ENCODE data around the gene VAMP2. TPM values are rescaled to one million over a fixed set of nuclear protein-coding genes. Genes with fewer than 3 reads are reported as not detected.

The VAMP2 gene
- total and polyA plus RNA-seq, 9 of the 15 experiments (the other 6 are each of a cell fraction or from before 2014, with no cell fraction given) = 2.3 to 31.8 (median 6.0) TPM

- no peak for TF ChIP-seq MAFG (tag; conservative IDR thresholded peaks at IDR 0.05)
- TF ChIP-seq CXXC5 (CRISPR knock-in tag; IDR thresholded peaks at IDR 0.05) = peak; percentile 50
- TF ChIP-seq ZNF197 (CRISPR knock-in tag; IDR thresholded peaks at IDR 0.05; ENCODE audit: low read depth) = 0 out of 2 replicates have a peak, but pooled peaks have one; percentile 34
- no peak; the same call in 1 of the 2 replicates for TF ChIP-seq FOSL1 (tag; conservative IDR thresholded peaks at IDR 0.05)
- TF ChIP-seq PHF21A (IDR thresholded peaks at IDR 0.05; ENCODE audit: borderline replicate concordance, low read depth) = no peak
- TF ChIP-seq, protein P1, sequence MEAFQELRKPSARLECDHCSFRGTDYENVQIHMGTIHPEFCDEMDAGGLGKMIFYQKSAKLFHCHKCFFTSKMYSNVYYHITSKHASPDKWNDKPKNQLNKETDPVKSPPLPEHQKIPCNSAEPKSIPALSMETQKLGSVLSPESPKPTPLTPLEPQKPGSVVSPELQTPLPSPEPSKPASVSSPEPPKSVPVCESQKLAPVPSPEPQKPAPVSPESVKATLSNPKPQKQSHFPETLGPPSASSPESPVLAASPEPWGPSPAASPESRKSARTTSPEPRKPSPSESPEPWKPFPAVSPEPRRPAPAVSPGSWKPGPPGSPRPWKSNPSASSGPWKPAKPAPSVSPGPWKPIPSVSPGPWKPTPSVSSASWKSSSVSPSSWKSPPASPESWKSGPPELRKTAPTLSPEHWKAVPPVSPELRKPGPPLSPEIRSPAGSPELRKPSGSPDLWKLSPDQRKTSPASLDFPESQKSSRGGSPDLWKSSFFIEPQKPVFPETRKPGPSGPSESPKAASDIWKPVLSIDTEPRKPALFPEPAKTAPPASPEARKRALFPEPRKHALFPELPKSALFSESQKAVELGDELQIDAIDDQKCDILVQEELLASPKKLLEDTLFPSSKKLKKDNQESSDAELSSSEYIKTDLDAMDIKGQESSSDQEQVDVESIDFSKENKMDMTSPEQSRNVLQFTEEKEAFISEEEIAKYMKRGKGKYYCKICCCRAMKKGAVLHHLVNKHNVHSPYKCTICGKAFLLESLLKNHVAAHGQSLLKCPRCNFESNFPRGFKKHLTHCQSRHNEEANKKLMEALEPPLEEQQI (IDR thresholded peaks at IDR 0.05) = peak; percentile 87
- TF ChIP-seq KLF6 (CRISPR knock-in tag; IDR thresholded peaks at IDR 0.05; ENCODE audit: borderline replicate concordance) = no peak
- TF ChIP-seq DDX20 (tag; IDR thresholded peaks at IDR 0.05; ENCODE audit: low read depth) = no peak
- no peak for TF ChIP-seq ZNF79 (CRISPR knock-in tag; IDR thresholded peaks at IDR 0.05; ENCODE audit: low read depth)
- peak; percentile 71 for TF ChIP-seq ZNF592 (IDR thresholded peaks at IDR 0.05)
- TF ChIP-seq LARP7 (IDR thresholded peaks at IDR 0.05) = no peak
- TF ChIP-seq JUN (IDR thresholded peaks at IDR 0.05; ENCODE audit: borderline replicate concordance, low read depth, low read length) = 0 out of 2 replicates have a peak, but pooled peaks have one; percentile 34
- TF ChIP-seq JUN (CRISPR knock-in tag; IDR thresholded peaks at IDR 0.05; ENCODE audit: borderline replicate concordance) = peak; percentile 92
- TF ChIP-seq ARID1B (IDR thresholded peaks at IDR 0.05) = no peak
- no peak for TF ChIP-seq NELFE (IDR thresholded peaks at IDR 0.05; ENCODE audit: insufficient read depth, insufficient read length)
- no peak for TF ChIP-seq NCOA1 (IDR thresholded peaks at IDR 0.05; ENCODE audit: low read depth)
- TF ChIP-seq E2F3 (CRISPR knock-in tag; IDR thresholded peaks at IDR 0.05) = no peak
- TF ChIP-seq ARID2 (IDR thresholded peaks at IDR 0.05) = no peak
- TF ChIP-seq FIP1L1 (IDR thresholded peaks at IDR 0.05; ENCODE audit: low read depth, low read length, poor library complexity, severe bottlenecking) = no peak
- TF ChIP-seq ZFP1 (CRISPR knock-in tag; IDR thresholded peaks at IDR 0.05) = no peak
- TF ChIP-seq, protein P2, sequence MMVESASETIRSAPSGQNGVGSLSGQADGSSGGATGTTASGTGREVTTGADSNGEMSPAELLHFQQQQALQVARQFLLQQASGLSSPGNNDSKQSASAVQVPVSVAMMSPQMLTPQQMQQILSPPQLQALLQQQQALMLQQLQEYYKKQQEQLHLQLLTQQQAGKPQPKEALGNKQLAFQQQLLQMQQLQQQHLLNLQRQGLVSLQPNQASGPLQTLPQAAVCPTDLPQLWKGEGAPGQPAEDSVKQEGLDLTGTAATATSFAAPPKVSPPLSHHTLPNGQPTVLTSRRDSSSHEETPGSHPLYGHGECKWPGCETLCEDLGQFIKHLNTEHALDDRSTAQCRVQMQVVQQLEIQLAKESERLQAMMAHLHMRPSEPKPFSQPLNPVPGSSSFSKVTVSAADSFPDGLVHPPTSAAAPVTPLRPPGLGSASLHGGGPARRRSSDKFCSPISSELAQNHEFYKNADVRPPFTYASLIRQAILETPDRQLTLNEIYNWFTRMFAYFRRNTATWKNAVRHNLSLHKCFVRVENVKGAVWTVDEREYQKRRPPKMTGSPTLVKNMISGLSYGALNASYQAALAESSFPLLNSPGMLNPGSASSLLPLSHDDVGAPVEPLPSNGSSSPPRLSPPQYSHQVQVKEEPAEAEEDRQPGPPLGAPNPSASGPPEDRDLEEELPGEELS (CRISPR knock-in tag; IDR thresholded peaks at IDR 0.05; ENCODE audit: borderline replicate concordance) = no peak
Observed at GRCh38 chr17:8186787-8187516, 24.2 kb upstream of the VAMP2 start (continued).
